Measurements from ENCODE around the gene SEPTIN14. TPM values are rescaled to one million over a fixed set of nuclear protein-coding genes. Genes with fewer than 3 reads are reported as not detected.
"Not testable (repeated sequence)": the region's sequence is repeated elsewhere in the genome, so short reads cannot be mapped to it uniquely, and the experiment has no call there.

The SEPTIN14 gene
- total RNA-seq, 1 experiment from 2014 or later, result not detected

GRCh38 chr7:55818686-55819085, 43.9 kb downstream of the SEPTIN14 start:
- Histone ChIP-seq H3K4me3 (ENCODE audit: low read length) (no peak overlapping the region), H3K9me2 (replicated peaks; ENCODE audit: insufficient read depth, low read length) (no peaks in the 10 kb centered on the region), H3K27me3 (ENCODE audit: low read length) (no peaks in the 10 kb centered on the region), H3K9ac (ENCODE audit: low read length) (no peak overlapping the region), H3K27ac (ENCODE audit: low read length) (no peak overlapping the region), H2AFZ (ENCODE audit: low read length) (no peak overlapping the region), H3K4me1 (ENCODE audit: low read length) (no peaks in the 10 kb centered on the region), H3K4me2 (ENCODE audit: low read depth, low read length, poor library complexity, severe bottlenecking) (no peak overlapping the region), H3K9me3 (ENCODE audit: low read length) (no peaks in the 10 kb centered on the region), H3K79me2 (ENCODE audit: low read length) (no peaks in the 10 kb centered on the region), H4K20me1 (ENCODE audit: insufficient read depth, low read depth, low read length) (no peaks in the 10 kb centered on the region), H3K36me3 (ENCODE audit: insufficient read depth, low read length) (no peaks in the 10 kb centered on the region)
- DNase-seq, result no peak

- not testable (repeated sequence) for H3K79me2 ChIP-seq (ENCODE audit: low read length); H3K36me3 ChIP-seq (ENCODE audit: insufficient read depth, low read length); H3K27ac ChIP-seq (ENCODE audit: low read length); H3K9me3 ChIP-seq (ENCODE audit: low read length); H3K27me3 ChIP-seq (ENCODE audit: low read length); H3K4me3 ChIP-seq (ENCODE audit: low read length); DNase-seq; H3K4me1 ChIP-seq (ENCODE audit: low read length); H3K9me2 ChIP-seq (replicated peaks; ENCODE audit: insufficient read depth, low read length); H4K20me1 ChIP-seq (ENCODE audit: insufficient read depth, low read depth, low read length); H2AFZ ChIP-seq (ENCODE audit: low read length); H3K9ac ChIP-seq (ENCODE audit: low read length); H3K4me2 ChIP-seq (ENCODE audit: low read depth, low read length, poor library complexity, severe bottlenecking)
These were observed 65.3 kb downstream of the SEPTIN14 start for GRCh38 chr7:55797260-55797659.

GRCh38 chr7:55794527-55794926, 68.0 kb downstream of the SEPTIN14 start:
- Histone ChIP-seq H3K27ac (ENCODE audit: low read length) (no peak overlapping the region), H3K36me3 (ENCODE audit: insufficient read depth, low read length) (no peaks in the 10 kb centered on the region), H3K4me3 (ENCODE audit: low read length) (no peak overlapping the region), H3K4me1 (ENCODE audit: low read length) (no peaks in the 10 kb centered on the region), H3K79me2 (ENCODE audit: low read length) (no peaks in the 10 kb centered on the region), H2AFZ (ENCODE audit: low read length) (no peak overlapping the region), H3K9me3 (ENCODE audit: low read length) (peaks cover 3% of the 10 kb centered on the region; the same call in 1 of the 2 replicates), H3K9ac (ENCODE audit: low read length) (no peak overlapping the region), H3K9me2 (replicated peaks; ENCODE audit: insufficient read depth, low read length) (no peaks in the 10 kb centered on the region), H3K27me3 (ENCODE audit: low read length) (no peaks in the 10 kb centered on the region), H4K20me1 (ENCODE audit: insufficient read depth, low read depth, low read length) (no peaks in the 10 kb centered on the region), H3K4me2 (ENCODE audit: low read depth, low read length, poor library complexity, severe bottlenecking) (no peak overlapping the region)
- no peak for DNase-seq

- H3K9me2 ChIP-seq (replicated peaks; ENCODE audit: insufficient read depth, low read length), result no peaks in the 10 kb centered on the region
- no peaks in the 10 kb centered on the region for H3K79me2 ChIP-seq (ENCODE audit: low read length)
- H3K36me3 ChIP-seq (ENCODE audit: insufficient read depth, low read length), result no peaks in the 10 kb centered on the region
These were observed 70.5 kb downstream of the SEPTIN14 start for GRCh38 chr7:55792048-55792447.

GRCh38 chr7:55787796-55788195, 74.8 kb downstream of the SEPTIN14 start:
- no peak overlapping the region for H3K9ac ChIP-seq (ENCODE audit: low read length)
- H3K4me1 ChIP-seq (ENCODE audit: low read length), result no peaks in the 10 kb centered on the region
- no peaks in the 10 kb centered on the region for H3K9me2 ChIP-seq (replicated peaks; ENCODE audit: insufficient read depth, low read length)
- no peaks in the 10 kb centered on the region for H4K20me1 ChIP-seq (ENCODE audit: insufficient read depth, low read depth, low read length)
- H3K36me3 ChIP-seq (ENCODE audit: insufficient read depth, low read length), result no peaks in the 10 kb centered on the region
- no peak overlapping the region for H3K4me3 ChIP-seq (ENCODE audit: low read length)
- H3K27me3 ChIP-seq (ENCODE audit: low read length), result no peaks in the 10 kb centered on the region
- H3K27ac ChIP-seq (ENCODE audit: low read length), result no peak overlapping the region
- no peak overlapping the region for H3K4me2 ChIP-seq (ENCODE audit: low read depth, low read length, poor library complexity, severe bottlenecking)
- H2AFZ ChIP-seq (ENCODE audit: low read length), result no peak overlapping the region
- H3K9me3 ChIP-seq (ENCODE audit: low read length), result no peaks in the 10 kb centered on the region
- no peaks in the 10 kb centered on the region for H3K79me2 ChIP-seq (ENCODE audit: low read length)
- no peak for DNase-seq

More at GRCh38 chr7:55792048-55792447, 70.5 kb downstream of the SEPTIN14 start:
- H3K9me3 ChIP-seq (ENCODE audit: low read length), result peaks cover 1% of the 10 kb centered on the region; the same call in 1 of the 2 replicates
- H3K4me2 ChIP-seq (ENCODE audit: low read depth, low read length, poor library complexity, severe bottlenecking), result no peak overlapping the region
- DNase-seq, result no peak
- no peak overlapping the region for H3K9ac ChIP-seq (ENCODE audit: low read length)
- no peak overlapping the region for H3K4me3 ChIP-seq (ENCODE audit: low read length)
- no peaks in the 10 kb centered on the region for H3K4me1 ChIP-seq (ENCODE audit: low read length)
- no peaks in the 10 kb centered on the region for H3K27me3 ChIP-seq (ENCODE audit: low read length)
- no peaks in the 10 kb centered on the region for H4K20me1 ChIP-seq (ENCODE audit: insufficient read depth, low read depth, low read length)
- no peak overlapping the region for H2AFZ ChIP-seq (ENCODE audit: low read length)
- H3K27ac ChIP-seq (ENCODE audit: low read length), result no peak overlapping the region

GRCh38 chr7:55786901-55787300, 75.7 kb downstream of the SEPTIN14 start:
- Histone ChIP-seq H3K27me3 (ENCODE audit: low read length) (no peaks in the 10 kb centered on the region), H3K36me3 (ENCODE audit: insufficient read depth, low read length) (no peaks in the 10 kb centered on the region), H3K4me1 (ENCODE audit: low read length) (no peaks in the 10 kb centered on the region), H2AFZ (ENCODE audit: low read length) (no peak overlapping the region), H3K4me2 (ENCODE audit: low read depth, low read length, poor library complexity, severe bottlenecking) (no peak overlapping the region), H3K4me3 (ENCODE audit: low read length) (no peak overlapping the region), H3K27ac (ENCODE audit: low read length) (no peak overlapping the region), H3K9ac (ENCODE audit: low read length) (no peak overlapping the region), H4K20me1 (ENCODE audit: insufficient read depth, low read depth, low read length) (no peaks in the 10 kb centered on the region), H3K9me3 (ENCODE audit: low read length) (no peaks in the 10 kb centered on the region), H3K9me2 (replicated peaks; ENCODE audit: insufficient read depth, low read length) (no peaks in the 10 kb centered on the region), H3K79me2 (ENCODE audit: low read length) (no peaks in the 10 kb centered on the region)
- no peak for DNase-seq

- H3K9ac ChIP-seq (ENCODE audit: low read length); DNase-seq; H3K4me3 ChIP-seq (ENCODE audit: low read length); H3K4me2 ChIP-seq (ENCODE audit: low read depth, low read length, poor library complexity, severe bottlenecking); H2AFZ ChIP-seq (ENCODE audit: low read length); H3K9me2 ChIP-seq (replicated peaks; ENCODE audit: insufficient read depth, low read length); H3K79me2 ChIP-seq (ENCODE audit: low read length); H3K36me3 ChIP-seq (ENCODE audit: insufficient read depth, low read length); H3K27ac ChIP-seq (ENCODE audit: low read length); H3K9me3 ChIP-seq (ENCODE audit: low read length); H3K4me1 ChIP-seq (ENCODE audit: low read length); H3K27me3 ChIP-seq (ENCODE audit: low read length); H4K20me1 ChIP-seq (ENCODE audit: insufficient read depth, low read depth, low read length): not testable (repeated sequence)
These were observed 77.1 kb downstream of the SEPTIN14 start for GRCh38 chr7:55785444-55785843.

GRCh38 chr7:55784151-55784550, 78.4 kb downstream of the SEPTIN14 start:
- no peak overlapping the region for H3K9ac ChIP-seq (ENCODE audit: low read length)
- H3K27me3 ChIP-seq (ENCODE audit: low read length), result no peaks in the 10 kb centered on the region
- H3K4me3 ChIP-seq (ENCODE audit: low read length), result no peak overlapping the region
- H4K20me1 ChIP-seq (ENCODE audit: insufficient read depth, low read depth, low read length), result no peaks in the 10 kb centered on the region
- H3K36me3 ChIP-seq (ENCODE audit: insufficient read depth, low read length), result no peaks in the 10 kb centered on the region
- H3K9me2 ChIP-seq (replicated peaks; ENCODE audit: insufficient read depth, low read length), result no peaks in the 10 kb centered on the region
- H3K79me2 ChIP-seq (ENCODE audit: low read length), result no peaks in the 10 kb centered on the region
- no peak for DNase-seq
- H3K27ac ChIP-seq (ENCODE audit: low read length), result no peak overlapping the region
- no peaks in the 10 kb centered on the region for H3K4me1 ChIP-seq (ENCODE audit: low read length)
- no peak overlapping the region for H3K4me2 ChIP-seq (ENCODE audit: low read depth, low read length, poor library complexity, severe bottlenecking)
- H3K9me3 ChIP-seq (ENCODE audit: low read length), result no peaks in the 10 kb centered on the region
- H2AFZ ChIP-seq (ENCODE audit: low read length), result no peak overlapping the region

- H3K9me3 ChIP-seq (ENCODE audit: low read length), result no peaks in the 10 kb centered on the region
- no peaks in the 10 kb centered on the region for H3K27me3 ChIP-seq (ENCODE audit: low read length)
- no peak overlapping the region for H3K27ac ChIP-seq (ENCODE audit: low read length)
- H4K20me1 ChIP-seq (ENCODE audit: insufficient read depth, low read depth, low read length), result no peaks in the 10 kb centered on the region
- no peak overlapping the region for H3K9ac ChIP-seq (ENCODE audit: low read length)
- no peak for DNase-seq
- no peaks in the 10 kb centered on the region for H3K9me2 ChIP-seq (replicated peaks; ENCODE audit: insufficient read depth, low read length)
- no peaks in the 10 kb centered on the region for H3K4me1 ChIP-seq (ENCODE audit: low read length)
- H2AFZ ChIP-seq (ENCODE audit: low read length), result no peak overlapping the region
- H3K79me2 ChIP-seq (ENCODE audit: low read length), result no peaks in the 10 kb centered on the region
- H3K36me3 ChIP-seq (ENCODE audit: insufficient read depth, low read length), result no peaks in the 10 kb centered on the region
- no peak overlapping the region for H3K4me3 ChIP-seq (ENCODE audit: low read length)
- H3K4me2 ChIP-seq (ENCODE audit: low read depth, low read length, poor library complexity, severe bottlenecking), result no peak overlapping the region
These were observed 83.9 kb downstream of the SEPTIN14 start for GRCh38 chr7:55778631-55779030.
